GM20000 (cell line): ENCODE results near the gene CAV3.

Experiments
- DNase-seq: peaks from one replicate; pipeline ENCODE4 v3.0.0; 2012; ENCODE audit warnings: low spot score
- CTCF ChIP-seq: IDR thresholded peaks from 2 replicates; pipeline ENCODE4 v1.5.1; 2012; ENCODE audit warnings: mild to moderate bottlenecking, control low read depth; ENCODE audit errors: extremely low read depth, missing control alignments

CAV3 gene

DNA sequence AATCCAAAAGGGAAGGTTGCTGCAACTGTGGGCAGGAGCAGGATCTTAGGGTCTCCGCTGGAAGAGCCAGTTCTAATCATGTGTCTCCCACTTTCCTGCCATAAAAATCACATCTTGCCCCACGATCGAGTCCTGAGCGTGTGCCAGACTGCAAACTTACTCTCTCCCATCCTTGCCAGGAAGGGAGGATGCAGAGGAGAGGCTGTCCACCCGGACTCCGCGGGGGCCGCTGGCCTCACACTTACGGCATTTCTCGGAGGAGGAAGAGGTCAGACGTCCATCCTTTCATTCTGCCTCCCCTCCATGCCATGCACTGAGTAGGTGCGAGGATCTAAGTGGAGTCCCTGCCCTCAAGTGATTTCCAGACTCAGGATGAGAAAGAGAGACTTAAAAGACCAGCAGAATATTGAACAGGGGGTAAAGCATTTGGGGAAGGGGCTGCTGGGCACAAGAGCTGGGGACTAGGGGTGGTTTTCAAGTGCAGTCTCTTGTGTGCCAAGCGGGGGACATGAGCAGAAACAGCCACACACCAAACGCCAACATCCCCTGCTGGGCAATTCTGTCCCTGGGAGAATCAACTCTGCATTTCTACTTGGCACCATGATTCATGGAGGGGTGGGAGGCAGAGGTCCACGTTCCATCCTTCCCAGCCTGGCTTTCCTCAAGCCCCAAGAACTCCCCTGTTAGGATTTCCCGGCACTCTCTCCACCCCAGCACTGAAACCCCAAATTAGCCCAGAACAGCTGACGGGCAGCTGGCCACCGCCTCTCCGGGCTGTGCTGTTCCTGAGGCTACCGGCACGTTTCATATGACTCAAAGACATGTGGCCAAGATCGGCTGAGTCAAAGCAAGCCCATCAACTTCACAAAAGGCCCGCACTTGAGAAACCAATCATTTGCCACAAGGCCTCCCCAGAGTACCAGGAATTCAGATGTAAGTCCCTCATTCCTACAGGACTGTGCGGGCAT is 24.2 kb downstream of the CAV3 start:
- TF ChIP-seq CTCF: no peak
- no peak for DNase-seq

- no peak for TF ChIP-seq CTCF
- DNase-seq: no peak
Observed at GRCh38 chr3:8759038-8759707, 25.6 kb downstream of the CAV3 start.

- TF ChIP-seq CTCF: no peak
- no peak for DNase-seq
Observed at GRCh38 chr3:8760091-8760490, 26.5 kb downstream of the CAV3 start.

DNA sequence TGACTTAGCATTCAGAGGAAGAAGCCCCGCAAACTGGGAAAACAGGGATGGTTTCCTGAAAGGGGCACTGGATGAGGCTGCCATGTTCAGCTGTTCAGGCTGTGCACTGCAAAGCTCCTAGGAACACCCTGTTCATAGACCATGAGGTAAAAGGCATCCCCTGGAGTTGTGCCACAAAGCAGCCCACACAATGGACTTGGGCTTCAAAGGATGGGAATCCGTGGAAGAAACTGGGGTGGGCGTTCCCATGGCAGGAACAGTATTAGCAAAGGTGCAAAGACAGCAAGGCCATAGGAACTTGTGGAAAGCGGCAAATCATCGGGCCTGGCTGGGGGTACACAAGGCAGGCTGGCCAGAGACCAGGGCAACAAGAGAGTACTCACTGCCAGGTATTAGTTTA is 26.9 kb downstream of the CAV3 start:
- DNase-seq: no peak
- TF ChIP-seq CTCF: no peak

GRCh38 chr3:8761866-8762265 is 28.3 kb downstream of the CAV3 start:
- no peak for DNase-seq

DNA sequence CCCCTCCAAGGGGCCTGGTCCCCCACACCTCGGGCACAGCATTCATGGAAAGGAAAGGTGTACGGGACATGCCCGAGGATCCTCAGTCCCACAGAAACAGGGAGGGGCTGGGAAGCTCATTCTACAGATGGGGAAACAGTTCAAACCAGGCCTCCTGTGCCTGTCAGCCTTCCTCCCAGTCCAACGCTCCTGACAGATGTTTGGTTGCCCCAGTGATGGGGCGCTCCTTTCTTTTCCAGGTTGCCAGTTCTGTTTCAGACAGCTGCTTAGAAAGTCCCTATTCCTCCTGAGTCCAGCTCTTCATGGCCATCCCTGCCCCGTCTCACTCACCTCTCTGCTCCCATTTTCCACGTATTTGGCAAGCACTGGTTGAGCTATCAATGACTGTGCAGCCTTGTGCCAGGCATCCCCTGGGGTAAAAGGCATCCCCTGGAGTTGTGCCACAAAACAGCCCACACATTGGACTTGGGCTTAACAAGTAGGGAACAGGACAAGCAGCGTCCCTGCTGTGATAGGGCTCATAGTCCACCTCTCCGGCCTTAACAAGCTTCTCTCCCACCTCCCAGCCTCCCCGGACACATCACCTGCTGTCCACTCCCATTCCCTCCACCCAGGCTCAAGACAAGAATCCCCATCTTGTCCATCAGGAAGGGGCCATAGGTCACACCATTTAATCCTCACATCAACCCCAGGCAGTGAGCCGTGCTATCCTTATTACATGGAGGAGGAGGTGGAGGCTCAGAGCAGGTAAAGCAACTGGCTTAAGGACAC is 29.2 kb downstream of the CAV3 start:
- no peak for TF ChIP-seq CTCF
- no peak for DNase-seq

More at GRCh38 chr3:8761866-8762265, 28.3 kb downstream of the CAV3 start:
- TF ChIP-seq CTCF: no peak

GRCh38 chr3:8764528-8764927 is 30.9 kb downstream of the CAV3 start:
- no peak for DNase-seq
- no peak for TF ChIP-seq CTCF
